Measurements from ENCODE around the gene HNRNPA1. TPM values are rescaled to one million over a fixed set of nuclear protein-coding genes. Genes with fewer than 3 reads are reported as not detected.
"Not testable (repeated sequence)": the region's sequence is repeated elsewhere in the genome, so short reads cannot be mapped to it uniquely, and the experiment has no call there.

The HNRNPA1 gene
- total RNA-seq, 1 experiment from 2014 or later: 1,426 TPM

GRCh38 chr12:54306925-54307741 lies 26.6 kb downstream of the HNRNPA1 start:
- H3K9me3 Mint-ChIP-seq (ENCODE audit: unreplicated experiment): no peaks in the 10 kb centered on the region
- Histone ChIP-seq H3K27me3 (replicated peaks; ENCODE audit: control insufficient read depth, insufficient read depth, low read length) (no peaks in the 10 kb centered on the region), H3K4me3 (ENCODE audit: low read depth, low read length) (no peak overlapping the region), H3K36me3 (ENCODE audit: control insufficient read depth, insufficient read depth, low read length) (no peaks in the 10 kb centered on the region), H3K4me1 (peaks cover 18% of the 10 kb centered on the region), H3K9me3 (no peaks in the 10 kb centered on the region)
- no peak for DNase-seq
- POLR2A ChIA-PET: interaction anchor here (0.6 kb wide), 1 partner anchor 12 kb away, joined by 3 read pairs; no protein-coding TSS in a partner anchor
- intact Hi-C loops (cut with micrococcal nuclease; ENCODE audit: unreplicated experiment): no loop called here
- peaks cover 20% of the 10 kb centered on the region for H3K4me1 Mint-ChIP-seq (ENCODE audit: low read depth, unreplicated experiment)
- no peak for TF ChIP-seq CTCF (IDR thresholded peaks at IDR 0.05; ENCODE audit: insufficient read depth in 1 of 2, low read depth in 1 of 2, low read length in 1 of 2, severe bottlenecking in 1 of 2, unreplicated experiment in 1 of 2)
- no peaks in the 10 kb centered on the region for H3K36me3 Mint-ChIP-seq (ENCODE audit: insufficient read depth, unreplicated experiment)
- H3K27ac Mint-ChIP-seq (ENCODE audit: unreplicated experiment): no peak overlapping the region
- H3K27me3 Mint-ChIP-seq (ENCODE audit: insufficient read depth, unreplicated experiment): no peaks in the 10 kb centered on the region
- H3K4me3 Mint-ChIP-seq (ENCODE audit: unreplicated experiment): no peak overlapping the region
- CTCF ChIA-PET: interaction anchor here (0.8 kb wide), 1 partner anchor 72 kb away, joined by 3 read pairs; no protein-coding TSS in a partner anchor
- no TSS peak for BruUV-seq (replicated peaks)

- Histone ChIP-seq H3K4me3 (ENCODE audit: low read depth, low read length) (no peak overlapping the region), H3K4me1 (no peaks in the 10 kb centered on the region), H3K36me3 (ENCODE audit: control insufficient read depth, insufficient read depth, low read length) (no peaks in the 10 kb centered on the region), H3K27me3 (replicated peaks; ENCODE audit: control insufficient read depth, insufficient read depth, low read length) (no peaks in the 10 kb centered on the region), H3K9me3 (no peaks in the 10 kb centered on the region)
- ChIA-PET POLR2A (interaction anchor here (0.5 to 0.7 kb wide), 3 partner anchors 10 to 31 kb away, joined by 4 to 6 read pairs (median 4); partner anchors contain the start of genes CBX5, COPZ1 and NFE2), CTCF (interaction anchor here (0.6 kb wide), 1 partner anchor 14 kb away, joined by 4 read pairs; the partner anchor contains the start of gene COPZ1)
- H3K4me3 Mint-ChIP-seq (ENCODE audit: unreplicated experiment): no peak overlapping the region
- BruUV-seq (replicated peaks): no TSS peak
- no peaks in the 10 kb centered on the region for H3K4me1 Mint-ChIP-seq (ENCODE audit: low read depth, unreplicated experiment)
- no peaks in the 10 kb centered on the region for H3K27me3 Mint-ChIP-seq (ENCODE audit: insufficient read depth, unreplicated experiment)
- no peak overlapping the region for H3K27ac Mint-ChIP-seq (ENCODE audit: unreplicated experiment)
- TF ChIP-seq CTCF (IDR thresholded peaks at IDR 0.05; ENCODE audit: insufficient read depth in 1 of 2, low read depth in 1 of 2, low read length in 1 of 2, severe bottlenecking in 1 of 2, unreplicated experiment in 1 of 2): no peak
- DNase-seq: no peak
- H3K36me3 Mint-ChIP-seq (ENCODE audit: insufficient read depth, unreplicated experiment): no peaks in the 10 kb centered on the region
- intact Hi-C loops (cut with micrococcal nuclease; ENCODE audit: unreplicated experiment): no loop called here
- H3K9me3 Mint-ChIP-seq (ENCODE audit: unreplicated experiment): no peaks in the 10 kb centered on the region
These were observed 30.5 kb downstream of the HNRNPA1 start for GRCh38 chr12:54311051-54311450.

GRCh38 chr12:54312309-54312708 lies 31.8 kb downstream of the HNRNPA1 start:
- H3K27ac Mint-ChIP-seq (ENCODE audit: unreplicated experiment); H3K27me3 Mint-ChIP-seq (ENCODE audit: insufficient read depth, unreplicated experiment); BruUV-seq (replicated peaks); H3K36me3 Mint-ChIP-seq (ENCODE audit: insufficient read depth, unreplicated experiment); intact Hi-C loops (cut with micrococcal nuclease; ENCODE audit: unreplicated experiment); H3K27me3 ChIP-seq (replicated peaks; ENCODE audit: control insufficient read depth, insufficient read depth, low read length); H3K4me3 ChIP-seq (ENCODE audit: low read depth, low read length); H3K9me3 ChIP-seq; DNase-seq; H3K4me1 Mint-ChIP-seq (ENCODE audit: low read depth, unreplicated experiment); H3K36me3 ChIP-seq (ENCODE audit: control insufficient read depth, insufficient read depth, low read length); H3K9me3 Mint-ChIP-seq (ENCODE audit: unreplicated experiment); CTCF ChIA-PET; H3K4me3 Mint-ChIP-seq (ENCODE audit: unreplicated experiment); H3K4me1 ChIP-seq: not testable (repeated sequence)
- POLR2A ChIA-PET: interaction anchor here (1.1 kb wide), 1 partner anchor 13 kb away, joined by 4 read pairs; the partner anchor contains the start of gene COPZ1
